Activated T-cell treated with anti-CD3 and anti-CD28 coated beads for 4 hours (primary cell): Measurements from ENCODE around the gene CREBBP.

Experiments
- DNase-seq: peaks from one replicate; pipeline ENCODE4 v3.0.0-alpha.2; 2020

Gene CREBBP

GRCh38 chr16:3760518-3760917 lies 120.0 kb downstream of the CREBBP start:
- DNase-seq, result no peak

- no peak for DNase-seq
Observed at GRCh38 chr16:3759736-3760135, 120.8 kb downstream of the CREBBP start.

- DNase-seq, result no peak
Observed at GRCh38 chr16:3756113-3756512, 124.4 kb downstream of the CREBBP start.

- no peak for DNase-seq
Observed at GRCh38 chr16:3755249-3755648, 125.3 kb downstream of the CREBBP start.

DNA sequence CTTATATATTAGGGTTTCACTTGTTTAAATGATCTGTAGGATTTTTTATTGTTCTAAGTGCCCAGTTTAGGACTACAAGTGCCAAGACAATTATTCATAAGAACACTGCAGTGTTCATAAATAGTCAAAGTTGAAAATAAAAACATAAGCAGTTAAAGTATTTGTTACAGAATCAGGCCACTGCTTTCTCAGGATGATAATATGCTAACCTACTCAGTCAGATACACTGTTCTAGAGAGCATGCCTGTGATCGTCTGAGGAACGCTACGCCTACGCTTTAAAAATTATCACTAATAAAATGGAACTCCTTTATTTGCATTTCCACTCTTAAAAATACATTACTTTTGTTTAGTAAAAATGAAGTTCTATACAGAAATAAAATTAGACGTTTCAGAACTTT lies 125.7 kb downstream of the CREBBP start:
- no peak for DNase-seq

DNA sequence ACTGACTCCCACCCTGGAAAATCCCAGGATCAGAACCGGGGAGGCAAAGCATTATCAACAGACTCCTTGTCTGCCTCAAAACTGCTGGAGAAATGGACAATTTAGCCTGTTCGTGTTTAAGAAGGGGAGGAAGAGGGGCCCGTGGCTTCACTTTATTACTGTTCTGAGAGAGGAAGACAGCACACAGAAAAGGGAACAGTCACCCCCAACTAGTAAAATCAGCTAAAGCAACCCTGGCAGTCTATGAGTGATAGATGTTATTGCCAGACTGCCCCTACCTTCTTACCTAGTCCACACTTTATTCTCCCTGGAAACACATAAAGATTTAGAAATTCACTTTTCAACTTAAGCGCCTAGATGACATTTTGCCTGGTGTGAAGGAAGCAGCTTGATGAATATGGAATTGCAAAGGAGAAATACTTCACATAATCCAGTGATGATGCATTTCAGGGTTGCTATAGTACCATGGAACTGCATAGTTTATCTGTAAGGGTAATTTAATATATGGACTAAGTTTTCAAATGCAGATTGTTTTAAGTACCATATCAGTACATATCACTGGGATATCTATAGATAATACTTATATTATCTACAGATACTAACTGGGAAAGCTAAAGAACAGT lies 126.3 kb downstream of the CREBBP start:
- DNase-seq, result no peak

DNA sequence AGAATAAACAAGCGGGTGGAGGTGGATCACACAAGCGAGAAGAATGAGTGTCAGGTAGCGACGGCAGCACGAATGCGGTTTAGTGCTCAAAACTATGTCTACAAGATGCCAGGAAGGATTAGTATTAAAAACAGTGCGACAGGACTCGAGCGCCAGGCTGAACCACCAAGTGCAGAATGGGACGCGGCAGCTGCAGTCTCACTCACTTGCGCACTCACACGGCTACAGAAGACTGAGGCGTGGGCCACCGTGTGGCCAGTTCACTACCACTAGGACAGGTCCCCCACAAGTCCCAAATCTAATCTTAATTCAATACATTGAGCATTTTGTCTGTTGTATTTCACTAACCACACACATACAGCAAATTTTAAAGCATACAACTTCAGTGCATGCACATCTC lies 127.5 kb downstream of the CREBBP start:
- no peak for DNase-seq

DNA sequence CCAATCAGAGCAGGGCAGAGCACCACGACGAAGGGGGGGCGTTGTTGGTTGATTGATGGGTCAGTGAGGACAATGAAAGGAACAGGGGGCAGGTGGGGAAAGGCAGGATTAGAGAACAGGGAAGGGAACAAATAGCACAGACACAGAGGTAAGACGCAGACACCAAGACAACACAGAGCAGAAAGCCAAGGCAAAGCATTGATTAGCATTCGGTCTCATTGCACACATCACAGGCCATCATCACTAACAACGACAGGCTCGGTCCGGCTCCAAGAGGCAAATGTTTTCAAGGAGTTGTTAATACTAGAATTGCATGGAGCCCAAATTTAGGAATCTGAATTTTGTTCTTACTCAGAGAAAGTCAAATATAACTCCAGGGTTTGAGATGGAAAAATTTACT lies 128.6 kb downstream of the CREBBP start:
- DNase-seq, result no peak

DNA sequence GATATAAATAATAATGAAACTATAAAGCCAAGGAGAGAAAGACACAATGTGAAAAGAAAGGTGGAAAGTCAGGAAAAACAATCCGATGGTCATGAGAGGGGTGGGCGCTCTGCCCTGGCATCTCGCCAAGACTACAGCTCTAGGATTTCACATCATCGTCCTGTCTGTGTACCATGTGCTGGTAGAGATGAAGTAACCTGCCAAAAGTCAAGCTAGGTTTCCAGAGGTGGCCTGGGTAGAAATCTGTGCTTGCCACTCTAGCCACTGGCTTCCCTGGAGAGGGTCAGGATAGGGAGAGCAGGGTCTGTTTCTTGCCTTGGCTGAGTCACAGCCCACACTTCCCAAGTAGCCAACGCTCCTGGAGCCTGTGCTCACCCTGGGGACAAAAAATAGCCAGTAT lies 132.2 kb downstream of the CREBBP start:
- no peak for DNase-seq

DNA sequence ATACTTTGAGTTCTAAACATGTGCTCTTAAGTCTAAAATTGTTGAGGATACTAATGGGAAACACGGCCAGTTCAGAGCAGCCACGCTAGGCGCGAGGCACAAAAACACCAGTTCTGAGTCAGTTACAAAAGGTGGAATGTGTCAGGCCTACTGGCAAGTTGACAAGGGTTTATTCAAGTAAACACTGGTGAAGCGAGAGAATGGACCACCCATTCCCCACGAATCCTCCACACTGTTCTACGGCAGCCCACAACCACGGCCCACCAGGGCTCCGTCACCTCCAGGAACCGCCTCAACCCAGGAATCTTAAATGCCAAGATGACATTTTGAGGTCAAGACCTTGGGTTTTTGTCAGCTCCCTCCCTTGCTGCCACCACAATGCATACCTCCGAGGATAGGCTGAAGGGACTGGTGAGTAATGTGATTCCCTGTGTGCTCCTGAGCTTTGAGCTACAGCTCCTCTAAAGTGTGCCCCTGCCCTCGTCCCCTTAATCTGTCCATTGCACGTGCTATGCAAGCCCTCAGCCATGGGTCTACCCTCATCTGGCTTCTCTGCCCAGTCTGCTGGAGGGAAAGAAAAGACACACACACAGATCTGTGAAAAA lies 134.7 kb downstream of the CREBBP start:
- no peak for DNase-seq

DNA sequence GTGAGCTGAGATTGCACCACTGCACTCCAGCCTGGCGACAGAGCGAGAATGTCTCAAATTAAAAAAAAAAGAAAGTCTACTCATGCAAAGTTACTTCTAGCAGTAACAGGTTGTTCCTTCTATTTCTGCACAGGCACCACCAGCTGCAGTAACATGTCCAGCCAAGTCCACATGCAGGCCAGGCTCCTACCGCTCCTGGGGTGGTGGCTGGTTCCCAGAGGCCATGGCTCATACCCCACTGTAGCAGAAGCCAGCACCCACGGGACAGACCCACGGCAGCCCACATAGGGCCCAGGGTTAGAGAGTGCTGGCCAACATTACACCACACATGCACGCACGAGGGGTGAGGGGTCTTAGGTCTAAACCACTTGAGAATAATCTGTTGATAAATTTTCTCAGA lies 136.5 kb downstream of the CREBBP start:
- DNase-seq, result no peak

- no peak for DNase-seq
Observed at GRCh38 chr16:3740934-3741333, 139.6 kb downstream of the CREBBP start.

GRCh38 chr16:3740186-3740585 lies 140.3 kb downstream of the CREBBP start:
- DNase-seq, result no peak

DNA sequence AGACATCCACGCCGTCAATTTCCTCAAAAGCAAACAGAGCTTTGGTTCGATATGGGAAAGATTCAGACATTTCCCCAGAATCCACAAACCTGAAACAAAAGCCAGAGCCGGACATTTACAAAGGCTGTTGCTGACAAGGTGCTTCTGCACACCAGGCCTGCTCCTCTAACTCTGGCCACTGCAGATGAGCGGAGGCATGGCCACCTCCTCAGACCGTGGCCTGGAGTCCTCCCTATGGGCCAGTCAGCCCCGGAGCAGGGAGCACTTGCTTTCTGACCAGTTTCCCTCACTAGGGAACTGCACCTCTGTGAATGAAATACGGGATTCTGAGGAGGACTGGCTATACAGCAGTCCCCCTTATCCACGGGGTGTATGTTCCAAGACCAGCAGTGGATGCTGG lies 140.9 kb downstream of the CREBBP start:
- no peak for DNase-seq

GRCh38 chr16:3738541-3738940 lies 142.0 kb downstream of the CREBBP start:
- no peak for DNase-seq

GRCh38 chr16:3738128-3738527 lies 142.4 kb downstream of the CREBBP start:
- no peak for DNase-seq

GRCh38 chr16:3737181-3737580 lies 143.3 kb downstream of the CREBBP start:
- no peak for DNase-seq

DNA sequence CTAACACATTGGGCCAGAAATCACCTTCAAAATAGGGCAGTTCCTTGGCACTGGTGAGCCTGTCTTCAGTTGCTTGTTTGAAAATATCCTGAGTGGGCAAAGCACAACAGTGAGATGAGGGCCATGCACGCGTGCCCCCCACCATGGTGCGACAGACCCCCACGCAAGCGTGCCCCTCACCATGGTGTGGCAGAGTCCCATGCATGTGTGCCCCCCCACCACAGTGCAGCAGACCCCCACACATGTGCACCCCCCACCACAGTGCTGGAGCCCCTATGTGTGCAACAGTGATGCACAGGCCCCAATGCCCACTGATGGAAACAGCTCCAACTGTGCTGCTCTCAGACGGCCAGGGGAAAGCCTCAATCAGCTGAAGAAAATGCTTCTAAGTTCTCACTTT lies 144.4 kb downstream of the CREBBP start:
- DNase-seq, result no peak

GRCh38 chr16:3735541-3735940 lies 145.0 kb downstream of the CREBBP start:
- no peak for DNase-seq

DNA sequence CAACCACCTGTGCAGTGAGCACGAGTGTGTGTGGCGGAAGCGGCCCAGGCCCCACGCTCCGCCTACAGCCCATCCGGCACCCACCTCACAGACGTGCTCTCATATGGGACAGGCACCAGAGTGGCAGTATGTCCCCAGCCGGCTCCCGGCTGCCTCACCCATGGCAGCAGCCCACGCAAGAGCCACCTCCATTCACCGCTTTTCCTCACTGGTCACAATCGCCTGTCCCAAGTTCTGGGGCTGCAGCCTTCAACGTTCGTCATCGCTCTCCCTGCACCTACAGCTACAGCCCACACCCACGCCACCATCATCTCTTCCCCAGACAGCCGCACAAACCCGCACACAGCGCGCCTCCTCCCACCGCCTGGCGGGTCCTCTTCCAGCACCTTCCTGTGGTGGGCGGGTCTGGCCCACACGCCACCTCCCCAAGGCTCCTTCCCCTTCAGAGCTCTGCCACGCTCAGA lies 145.7 kb downstream of the CREBBP start:
- no peak for DNase-seq

DNA sequence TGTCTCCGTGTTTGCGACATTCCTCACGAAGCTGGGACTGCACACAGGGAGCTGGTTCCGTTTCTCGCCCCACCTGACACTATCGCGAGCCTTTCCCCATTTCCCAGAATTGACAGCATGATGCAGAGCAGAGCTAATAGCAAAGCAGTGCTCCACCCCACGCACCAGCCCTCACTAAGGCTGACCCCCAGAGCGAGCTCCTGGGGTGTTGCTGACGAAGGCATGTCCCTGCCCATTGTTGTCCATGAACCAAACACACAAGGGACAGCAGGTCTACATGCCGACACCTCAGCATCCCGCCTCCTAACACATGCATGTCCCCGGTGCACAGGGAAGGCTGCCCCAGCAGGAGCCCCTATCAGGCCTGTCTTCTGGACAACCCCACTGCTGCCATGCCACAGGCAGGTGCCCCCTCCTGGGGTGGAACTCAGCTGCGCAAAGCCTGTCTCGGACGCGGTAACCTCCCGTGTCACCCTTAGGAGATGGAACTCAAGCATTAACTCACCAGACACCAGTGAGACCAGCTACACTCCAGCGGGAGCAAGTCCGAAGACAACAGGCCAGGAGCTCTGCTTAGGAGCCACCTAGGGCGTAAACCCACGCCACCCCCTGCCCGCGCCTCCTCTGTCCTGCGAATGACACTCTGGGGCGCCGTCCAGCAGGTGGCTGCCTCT lies 146.3 kb downstream of the CREBBP start:
- DNase-seq, result no peak

- no peak for DNase-seq
Observed at GRCh38 chr16:3732171-3732570, 148.3 kb downstream of the CREBBP start.

- DNase-seq, result no peak
Observed at GRCh38 chr16:3731126-3731935, 149.2 kb downstream of the CREBBP start.
